HG03442 (cell line): ENCODE results near the gene KNOP1.

Experiments used
- ATAC-seq: cut with Tn5 transposase; IDR thresholded peaks from one replicate; pipeline ENCODE4 v1.9.1; 2021; ENCODE audit warnings: mild to moderate bottlenecking, moderate library complexity; ENCODE audit not compliant: unreplicated experiment

Gene KNOP1

GRCh38 chr16:19708296-19709205, 9.5 kb downstream of the KNOP1 start:
- no peak for ATAC-seq

- ATAC-seq = no peak
Observed at GRCh38 chr16:19707569-19708295, 10.3 kb downstream of the KNOP1 start.

- ATAC-seq = no peak
Observed at GRCh38 chr16:19706846-19707245, 11.2 kb downstream of the KNOP1 start.

GRCh38 chr16:19705843-19706242, 12.2 kb downstream of the KNOP1 start:
- ATAC-seq = no peak

- no peak for ATAC-seq
Observed at GRCh38 chr16:19705146-19705501, 12.9 kb downstream of the KNOP1 start.

GRCh38 chr16:19704321-19705145, 13.5 kb downstream of the KNOP1 start:
- no peak for ATAC-seq

- no peak for ATAC-seq
Observed at GRCh38 chr16:19703172-19703889, 14.7 kb downstream of the KNOP1 start.

- ATAC-seq = no peak
Observed at GRCh38 chr16:19701091-19701490, 16.9 kb downstream of the KNOP1 start.

- no peak for ATAC-seq
Observed at GRCh38 chr16:19700319-19700781, 17.7 kb downstream of the KNOP1 start.

GRCh38 chr16:19699472-19699871, 18.6 kb downstream of the KNOP1 start:
- no peak for ATAC-seq

GRCh38 chr16:19698480-19699465, 19.3 kb downstream of the KNOP1 start:
- no peak for ATAC-seq

- ATAC-seq = no peak
Observed at GRCh38 chr16:19697756-19698318, 20.2 kb downstream of the KNOP1 start.

GRCh38 chr16:19696961-19697360, 21.1 kb downstream of the KNOP1 start:
- ATAC-seq = no peak

GRCh38 chr16:19696328-19696727, 21.7 kb downstream of the KNOP1 start:
- ATAC-seq = no peak

GRCh38 chr16:19694989-19695388, 23.0 kb downstream of the KNOP1 start:
- no peak for ATAC-seq

GRCh38 chr16:19691161-19691711, 26.8 kb downstream of the KNOP1 start:
- no peak for ATAC-seq

- ATAC-seq = no peak
Observed at GRCh38 chr16:19690196-19690595, 27.8 kb downstream of the KNOP1 start.

- ATAC-seq = no peak
Observed at GRCh38 chr16:19689342-19689741, 28.7 kb downstream of the KNOP1 start.
